Mesendoderm (in vitro differentiated cells): ENCODE measurements around the gene TMEM38A.

Experiments
- DNase-seq: peaks from one replicate; pipeline ENCODE4 v3.0.0; 2013
- H2AK5ac ChIP-seq: 2 replicates; pipeline ENCODE4 v1.6.1; 2013; ENCODE audit warnings: low read length, inconsistent platforms
- H2BK120ac ChIP-seq: 2 replicates; pipeline ENCODE4 v1.6.1; 2013; ENCODE audit warnings: low read depth, mild to moderate bottlenecking, low read length, moderate library complexity, mixed read lengths
- H2BK15ac ChIP-seq: replicated peaks from 2 replicates; pipeline ENCODE4 v1.6.1; 2013; ENCODE audit warnings: low read depth, mild to moderate bottlenecking, moderate library complexity
- H2BK5ac ChIP-seq: 2 replicates; pipeline ENCODE4 v1.6.1; 2013; ENCODE audit warnings: low read length, inconsistent platforms
- H3K18ac ChIP-seq: 2 replicates; pipeline ENCODE4 v1.6.1; 2013; ENCODE audit warnings: mild to moderate bottlenecking, low read length, mixed read lengths
- H3K23ac ChIP-seq: one replicate; pipeline ENCODE4 v1.6.1; 2013; ENCODE audit warnings: low read length
- H3K27ac ChIP-seq: 2 replicates; pipeline ENCODE4 v1.5.1; 2013; ENCODE audit warnings: low read depth, mild to moderate bottlenecking, inconsistent platforms, low read length, moderate library complexity
- H3K27me3 ChIP-seq: 2 replicates; pipeline ENCODE4 v1.6.1; 2013; ENCODE audit warnings: low read length, control low read depth, mild to moderate bottlenecking, inconsistent platforms; ENCODE audit not compliant: insufficient read depth, poor library complexity
- H3K36me3 ChIP-seq: 2 replicates; pipeline ENCODE4 v1.6.1; 2013; ENCODE audit warnings: low read length, inconsistent platforms; ENCODE audit not compliant: control insufficient read depth, insufficient read depth
- H3K4ac ChIP-seq: one replicate; pipeline ENCODE4 v1.6.1; 2013; ENCODE audit warnings: low read depth, mild to moderate bottlenecking, low read length, moderate library complexity
- H3K4me1 ChIP-seq: 2 replicates; pipeline ENCODE4 v1.6.1; 2013; ENCODE audit warnings: low read depth, low read length, inconsistent platforms; ENCODE audit not compliant: control insufficient read depth
- H3K4me2 ChIP-seq: 2 replicates; pipeline ENCODE4 v1.6.1; 2013; ENCODE audit warnings: low read length
- H3K4me3 ChIP-seq: 2 replicates; pipeline ENCODE4 v1.5.1; 2013; ENCODE audit warnings: mild to moderate bottlenecking, low read length
- H3K56ac ChIP-seq: one replicate; pipeline ENCODE4 v1.6.1; 2013; ENCODE audit warnings: low read length
- H3K79me1 ChIP-seq: 2 replicates; pipeline ENCODE4 v1.6.1; 2013; ENCODE audit warnings: low read length, inconsistent platforms
- H3K79me2 ChIP-seq: 2 replicates; pipeline ENCODE4 v1.6.1; 2013; ENCODE audit warnings: mild to moderate bottlenecking, low read length; ENCODE audit not compliant: control insufficient read depth, insufficient read depth
- H3K9ac ChIP-seq: 2 replicates; pipeline ENCODE4 v1.6.1; 2013; ENCODE audit warnings: low read length, inconsistent platforms
- H4K5ac ChIP-seq: one replicate; pipeline ENCODE4 v1.6.1; 2013; ENCODE audit warnings: low read length
- H4K8ac ChIP-seq: one replicate; pipeline ENCODE4 v1.6.1; 2013; ENCODE audit warnings: low read depth, mild to moderate bottlenecking, control low read depth, low read length, moderate library complexity
- WGBS: extraction: QIAGEN DNeasy Blood & Tissue Kit; methylation state at CpG from one replicate; pipeline ENCODE4 v1.1.7; 2013; ENCODE audit warnings: low lambda C conversion rate, missing lambda C conversion rate; ENCODE audit not compliant: insufficient coverage; ENCODE audit errors: extremely low coverage; 5-methylcytosine and 5-hydroxymethylcytosine counted together

TMEM38A gene

DNA sequence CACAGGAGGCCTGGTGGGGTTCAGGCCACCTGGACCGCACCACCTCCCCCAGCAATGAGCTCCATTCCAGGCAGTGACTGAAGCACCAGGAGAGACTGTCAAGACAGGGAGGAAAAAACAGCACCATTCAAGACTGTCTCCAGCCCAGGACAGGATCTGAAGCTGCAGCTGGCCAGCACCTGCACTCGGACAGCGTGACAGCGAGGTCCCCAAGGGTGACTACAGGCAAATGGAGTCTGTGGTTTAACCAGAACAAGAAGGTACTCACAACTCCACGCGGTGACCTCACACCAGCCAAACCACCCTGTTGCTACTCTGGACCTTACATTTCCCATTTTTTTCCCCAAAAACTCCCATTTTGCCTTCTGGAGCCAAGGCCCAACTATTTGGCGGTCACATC is 42.7 kb upstream of the TMEM38A start:
- Histone ChIP-seq H4K5ac (no peak overlapping the region), H3K9ac (no peak overlapping the region), H3K4me1 (peaks cover 6% of the 10 kb centered on the region), H3K18ac (no peak overlapping the region), H3K79me1 (peaks cover 74% of the 10 kb centered on the region), H2BK15ac (no peak overlapping the region), H3K27me3 (no peaks in the 10 kb centered on the region), H3K23ac (no peak overlapping the region), H3K27ac (no peak overlapping the region), H3K4me2 (no peak overlapping the region), H3K36me3 (no peaks in the 10 kb centered on the region), H3K56ac (no peak overlapping the region), H2AK5ac (no peak overlapping the region), H3K79me2 (peaks cover 95% of the 10 kb centered on the region), H2BK120ac (no peak overlapping the region), H3K4ac (no peak overlapping the region), H3K4me3 (no peak overlapping the region), H4K8ac (no peak overlapping the region), H2BK5ac (no peak overlapping the region)
- no CpG with 5 or more reads among the region's 7 CpGs for WGBS
- DNase-seq: no peak

- no peaks in the 10 kb centered on the region for H3K27me3 ChIP-seq
- no peaks in the 10 kb centered on the region for H3K36me3 ChIP-seq
- H3K4me2 ChIP-seq: no peak overlapping the region
- WGBS: no CpG with 5 or more reads among the region's 7 CpGs
- H3K79me1 ChIP-seq: peaks cover 75% of the 10 kb centered on the region
- no peak for DNase-seq
- H4K8ac ChIP-seq: no peak overlapping the region
- no peak overlapping the region for H2BK120ac ChIP-seq
- H2BK5ac ChIP-seq: no peak overlapping the region
- H3K79me2 ChIP-seq: peaks cover 97% of the 10 kb centered on the region
- no peak overlapping the region for H2BK15ac ChIP-seq
- H3K4me1 ChIP-seq: peaks cover 6% of the 10 kb centered on the region
- H3K18ac ChIP-seq: no peak overlapping the region
- no peak overlapping the region for H3K4ac ChIP-seq
- H3K27ac ChIP-seq: no peak overlapping the region
- no peak overlapping the region for H2AK5ac ChIP-seq
- H4K5ac ChIP-seq: no peak overlapping the region
- no peak overlapping the region for H3K4me3 ChIP-seq
- no peak overlapping the region for H3K9ac ChIP-seq
- H3K56ac ChIP-seq: no peak overlapping the region
- no peak overlapping the region for H3K23ac ChIP-seq
Measured at GRCh38 chr19:16619457-16619856, 41.5 kb upstream of the TMEM38A start.

DNA sequence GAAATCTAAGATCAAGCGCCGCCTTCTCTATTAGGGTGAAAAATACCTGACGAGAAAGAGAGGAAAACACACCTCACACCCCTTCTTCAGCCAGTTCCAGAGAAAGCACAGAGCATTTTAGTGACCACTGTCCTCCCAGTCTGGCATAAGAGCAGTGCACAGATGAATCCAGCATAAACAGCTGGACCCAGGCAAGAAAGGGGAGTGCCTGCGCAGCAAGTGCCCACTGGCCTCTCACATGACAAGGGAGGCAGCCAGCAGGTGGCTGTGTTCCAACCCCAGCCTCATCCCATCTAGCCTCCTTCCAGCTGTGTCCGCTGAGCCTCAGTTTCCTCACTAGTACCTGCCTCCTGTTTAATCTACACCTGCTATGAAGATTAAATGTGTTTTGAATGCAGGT is 40.9 kb upstream of the TMEM38A start:
- Histone ChIP-seq H3K4ac (no peak overlapping the region), H3K18ac (no peak overlapping the region), H2AK5ac (no peak overlapping the region), H3K79me2 (peaks cover 97% of the 10 kb centered on the region), H4K5ac (no peak overlapping the region), H3K27ac (no peak overlapping the region), H2BK15ac (no peak overlapping the region), H3K4me2 (no peak overlapping the region), H3K27me3 (no peaks in the 10 kb centered on the region), H3K79me1 (peaks cover 73% of the 10 kb centered on the region), H3K4me3 (no peak overlapping the region), H3K36me3 (peaks cover 2% of the 10 kb centered on the region), H3K9ac (no peak overlapping the region), H4K8ac (no peak overlapping the region), H3K4me1 (peaks cover 6% of the 10 kb centered on the region), H3K56ac (no peak overlapping the region), H2BK5ac (no peak overlapping the region), H2BK120ac (no peak overlapping the region), H3K23ac (no peak overlapping the region)
- no CpG with 5 or more reads among the region's 5 CpGs for WGBS
- DNase-seq: no peak

DNA sequence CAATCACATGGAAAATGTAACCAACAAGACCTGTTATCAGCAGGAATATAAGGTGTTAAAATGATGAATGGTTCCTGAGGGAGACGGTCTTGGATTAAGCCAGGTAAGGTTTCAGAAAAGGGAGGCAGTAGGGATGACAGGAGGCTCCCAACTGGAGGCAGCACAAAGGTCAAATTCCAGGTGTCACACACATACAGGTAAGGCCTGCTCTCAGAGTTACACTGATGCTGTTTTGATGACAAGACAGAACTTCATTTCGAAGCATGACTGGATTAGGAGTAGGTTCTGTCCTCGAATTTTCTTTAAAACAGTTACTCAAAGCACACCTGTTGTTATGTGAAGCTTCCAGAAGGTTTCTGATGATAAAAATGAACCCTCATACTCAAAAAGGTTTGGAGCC is 40.4 kb upstream of the TMEM38A start:
- H4K8ac ChIP-seq: no peak overlapping the region
- H3K9ac ChIP-seq: no peak overlapping the region
- H2BK15ac ChIP-seq: no peak overlapping the region
- H3K79me1 ChIP-seq: peaks cover 72% of the 10 kb centered on the region
- H2BK5ac ChIP-seq: no peak overlapping the region
- H2AK5ac ChIP-seq: no peak overlapping the region
- no CpG with 5 or more reads among the region's 3 CpGs for WGBS
- no peaks in the 10 kb centered on the region for H3K27me3 ChIP-seq
- H3K4me3 ChIP-seq: no peak overlapping the region
- H3K4ac ChIP-seq: no peak overlapping the region
- H3K56ac ChIP-seq: no peak overlapping the region
- no peak overlapping the region for H3K4me2 ChIP-seq
- H3K79me2 ChIP-seq: peaks cover 100% of the 10 kb centered on the region
- no peak overlapping the region for H3K18ac ChIP-seq
- peaks cover 4% of the 10 kb centered on the region for H3K4me1 ChIP-seq
- DNase-seq: no peak
- H4K5ac ChIP-seq: no peak overlapping the region
- H2BK120ac ChIP-seq: no peak overlapping the region
- H3K23ac ChIP-seq: no peak overlapping the region
- H3K27ac ChIP-seq: no peak overlapping the region
- peaks cover 2% of the 10 kb centered on the region for H3K36me3 ChIP-seq

- Histone ChIP-seq H3K27me3 (no peaks in the 10 kb centered on the region), H3K4me1 (peaks cover 4% of the 10 kb centered on the region), H4K5ac (no peak overlapping the region), H3K27ac (no peak overlapping the region), H3K18ac (no peak overlapping the region), H3K79me1 (peaks cover 69% of the 10 kb centered on the region), H3K79me2 (peaks cover 100% of the 10 kb centered on the region), H3K36me3 (peaks cover 2% of the 10 kb centered on the region), H3K9ac (no peak overlapping the region), H3K56ac (no peak overlapping the region), H2AK5ac (no peak overlapping the region), H4K8ac (no peak overlapping the region), H2BK120ac (no peak overlapping the region), H3K23ac (no peak overlapping the region), H2BK5ac (no peak overlapping the region), H3K4me3 (no peak overlapping the region), H3K4ac (no peak overlapping the region), H2BK15ac (no peak overlapping the region), H3K4me2 (no peak overlapping the region)
- whole genome bisulfite sequencing: no CpG with 5 or more reads among the region's 7 CpGs
- no peak for DNase-seq
Measured at GRCh38 chr19:16621165-16621800, 39.7 kb upstream of the TMEM38A start.

- H3K4me1 ChIP-seq: peaks cover 7% of the 10 kb centered on the region
- no peak overlapping the region for H3K23ac ChIP-seq
- H2BK5ac ChIP-seq: no peak overlapping the region
- no peak overlapping the region for H2AK5ac ChIP-seq
- H3K79me2 ChIP-seq: peaks cover 96% of the 10 kb centered on the region
- no CpG with 5 or more reads among the region's 2 CpGs for WGBS
- no peaks in the 10 kb centered on the region for H3K27me3 ChIP-seq
- no peak overlapping the region for H2BK15ac ChIP-seq
- H4K8ac ChIP-seq: no peak overlapping the region
- H3K27ac ChIP-seq: no peak overlapping the region
- no peak overlapping the region for H2BK120ac ChIP-seq
- H3K9ac ChIP-seq: no peak overlapping the region
- DNase-seq: no peak
- H3K79me1 ChIP-seq: peaks cover 53% of the 10 kb centered on the region
- no peak overlapping the region for H3K4me2 ChIP-seq
- H3K56ac ChIP-seq: no peak overlapping the region
- no peak overlapping the region for H4K5ac ChIP-seq
- no peak overlapping the region for H3K4me3 ChIP-seq
- no peak overlapping the region for H3K4ac ChIP-seq
- no peak overlapping the region for H3K18ac ChIP-seq
- peaks cover 2% of the 10 kb centered on the region for H3K36me3 ChIP-seq
Measured at GRCh38 chr19:16623066-16623465, 37.9 kb upstream of the TMEM38A start.
